Lower lobe of right lung (tissue), 2 donors: Measurements from ENCODE around the gene APOBEC2. TPM values are rescaled to one million over a fixed set of nuclear protein-coding genes. Genes with fewer than 3 reads are reported as not detected.

ENCODE experiments used
- ATAC-seq, 2 donors: fragments of 200-7000 bp; cut with Tn5 transposase; one replicate each; pipeline ENCODE4 v1.9.1; 2020 to 2022; ENCODE audit warnings: mild to moderate bottlenecking in 2 of 2, moderate library complexity in 2 of 2
- DNase-seq: peaks from one replicate; pipeline ENCODE4 v3.0.0-alpha.2; 2020
- H3K27ac ChIP-seq: fragments of 200-600 bp; one replicate; pipeline ENCODE4 v1.8.0; 2022
- H3K27me3 ChIP-seq: fragments of 200-600 bp; one replicate; pipeline ENCODE4 v1.8.0; 2022; ENCODE audit warnings: low read depth
- H3K36me3 ChIP-seq: fragments of 200-600 bp; one replicate; pipeline ENCODE4 v1.8.0; 2022; ENCODE audit warnings: mild to moderate bottlenecking
- H3K4me1 ChIP-seq: fragments of 200-600 bp; one replicate; pipeline ENCODE4 v1.8.0; 2022
- H3K4me3 ChIP-seq: fragments of 200-600 bp; one replicate; pipeline ENCODE4 v1.8.0; 2022; ENCODE audit warnings: mild to moderate bottlenecking
- H3K9me3 ChIP-seq: fragments of 200-600 bp; one replicate; pipeline ENCODE4 v1.8.0; 2022
- intact Hi-C: fragments of 100-400 bp; cut with DNase I; formaldehyde crosslinking; loops from one replicate; pipeline ENCODE4 v1.11.0; 2022
- total RNA-seq: library from RNA; stranded (reverse); fragmentation: NEBNext Ultra II Directional; extraction: Animal tissue kit (Norgen Biotek cat#: 25700); gene quantifications from one replicate; pipeline ENCODE4 v1.2.1, GENCODE V29; 2021
- TF ChIP-seq, protein P1 (sequence below): fragments of 200-600 bp; IDR thresholded peaks from one replicate; pipeline ENCODE4 v1.8.0; 2022; ENCODE audit warnings: antibody characterized with exemption, mild to moderate bottlenecking
- donor health status: DM: no; HTN: yes; CAD: no; lungs with severe emphysema.

Gene APOBEC2
- total RNA-seq, 1 donor from 2014 or later = 0.65 TPM

DNA sequence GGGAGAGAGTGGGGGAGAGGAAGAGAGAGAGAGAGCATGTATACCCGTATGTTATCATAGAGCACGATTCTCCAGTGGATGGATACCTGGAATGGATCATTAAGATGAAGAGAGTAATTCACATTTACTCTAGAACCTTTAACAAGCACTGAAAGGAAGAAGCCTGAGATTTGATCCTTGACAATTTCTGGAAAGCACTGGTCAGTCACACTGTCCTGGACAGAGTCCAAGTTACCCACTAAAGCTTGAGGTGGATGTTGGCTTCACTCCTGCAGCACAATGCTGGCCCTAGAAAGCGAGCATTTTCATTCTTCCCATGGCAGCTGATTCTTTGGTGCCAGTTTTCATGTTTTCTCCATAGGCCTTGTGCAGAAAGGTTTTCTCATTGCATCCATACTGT lies 45.4 kb downstream of the APOBEC2 start:
- Histone ChIP-seq H3K9me3 (no peaks in the 10 kb centered on the region), H3K4me3 (no peak overlapping the region), H3K4me1 (no peaks in the 10 kb centered on the region), H3K27ac (no peak overlapping the region), H3K27me3 (no peaks in the 10 kb centered on the region), H3K36me3 (peaks cover 81% of the 10 kb centered on the region)
- TF ChIP-seq, protein P1, sequence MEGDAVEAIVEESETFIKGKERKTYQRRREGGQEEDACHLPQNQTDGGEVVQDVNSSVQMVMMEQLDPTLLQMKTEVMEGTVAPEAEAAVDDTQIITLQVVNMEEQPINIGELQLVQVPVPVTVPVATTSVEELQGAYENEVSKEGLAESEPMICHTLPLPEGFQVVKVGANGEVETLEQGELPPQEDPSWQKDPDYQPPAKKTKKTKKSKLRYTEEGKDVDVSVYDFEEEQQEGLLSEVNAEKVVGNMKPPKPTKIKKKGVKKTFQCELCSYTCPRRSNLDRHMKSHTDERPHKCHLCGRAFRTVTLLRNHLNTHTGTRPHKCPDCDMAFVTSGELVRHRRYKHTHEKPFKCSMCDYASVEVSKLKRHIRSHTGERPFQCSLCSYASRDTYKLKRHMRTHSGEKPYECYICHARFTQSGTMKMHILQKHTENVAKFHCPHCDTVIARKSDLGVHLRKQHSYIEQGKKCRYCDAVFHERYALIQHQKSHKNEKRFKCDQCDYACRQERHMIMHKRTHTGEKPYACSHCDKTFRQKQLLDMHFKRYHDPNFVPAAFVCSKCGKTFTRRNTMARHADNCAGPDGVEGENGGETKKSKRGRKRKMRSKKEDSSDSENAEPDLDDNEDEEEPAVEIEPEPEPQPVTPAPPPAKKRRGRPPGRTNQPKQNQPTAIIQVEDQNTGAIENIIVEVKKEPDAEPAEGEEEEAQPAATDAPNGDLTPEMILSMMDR = no peak
- intact Hi-C loops = no loop called here
- DNase-seq = no peak
- no peak for ATAC-seq

DNA sequence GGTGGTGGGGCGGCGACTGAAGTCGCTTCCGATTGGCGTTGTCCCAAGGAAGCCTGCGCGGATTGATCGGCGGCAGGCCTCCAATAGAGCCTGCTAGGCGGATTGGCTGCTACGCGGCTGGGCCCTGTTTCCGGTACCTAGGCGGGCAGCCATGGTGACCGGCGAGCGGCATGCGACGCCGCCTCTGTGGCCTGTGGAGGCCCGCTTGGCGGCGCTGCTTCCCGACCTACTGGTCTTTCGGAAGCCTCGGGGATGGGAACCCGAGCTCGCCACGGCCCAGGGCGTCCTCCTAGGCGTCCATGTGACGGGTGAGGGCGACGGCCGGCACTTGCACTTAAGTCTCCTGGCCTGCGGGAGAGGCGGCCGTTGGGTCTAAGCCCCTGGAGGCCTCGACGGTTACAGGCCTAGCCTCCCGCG lies 47.9 kb downstream of the APOBEC2 start:
- ATAC-seq (no peak), DNase-seq (peak; percentile 41)
- Histone ChIP-seq H3K9me3 (no peaks in the 10 kb centered on the region), H3K27me3 (no peaks in the 10 kb centered on the region), H3K36me3 (peaks cover 56% of the 10 kb centered on the region), H3K27ac (no peak overlapping the region), H3K4me3 (no peak overlapping the region), H3K4me1 (no peaks in the 10 kb centered on the region)
- TF ChIP-seq, protein P1 = no peak
- intact Hi-C loops = no loop called here

- no peaks in the 10 kb centered on the region for H3K27me3 ChIP-seq
- TF ChIP-seq, protein P1 = no peak
- no peaks in the 10 kb centered on the region for H3K9me3 ChIP-seq
- H3K36me3 ChIP-seq = peaks cover 26% of the 10 kb centered on the region
- H3K27ac ChIP-seq = no peak overlapping the region
- H3K4me3 ChIP-seq = no peak overlapping the region
- intact Hi-C loops = no loop called here
- no peaks in the 10 kb centered on the region for H3K4me1 ChIP-seq
- DNase-seq (no peak), ATAC-seq (no peak)
Measured at GRCh38 chr6:41103847-41104246, 50.8 kb downstream of the APOBEC2 start.

DNA sequence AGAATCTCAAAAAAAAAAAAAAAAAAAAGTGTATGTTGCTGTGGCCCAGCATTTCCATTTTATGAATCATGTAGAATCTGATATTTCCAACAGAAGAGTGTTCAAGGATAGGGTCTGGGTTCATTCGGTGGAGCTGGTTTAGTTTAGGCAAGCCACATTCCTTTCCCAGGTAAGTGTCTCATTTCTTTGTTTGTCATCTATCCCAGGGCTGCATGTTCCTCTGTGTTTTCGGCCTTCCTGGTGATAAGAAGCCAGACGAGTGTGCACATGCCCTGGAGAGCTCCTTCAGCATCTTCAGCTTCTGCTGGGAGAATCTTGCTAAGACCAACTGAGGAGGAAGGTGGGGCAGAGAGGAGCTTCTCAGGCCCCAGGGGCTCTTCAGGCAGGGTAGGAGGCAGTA lies 58.0 kb downstream of the APOBEC2 start:
- no peak for DNase-seq
- TF ChIP-seq, protein P1 = no peak
- Histone ChIP-seq H3K9me3 (no peaks in the 10 kb centered on the region), H3K4me1 (no peaks in the 10 kb centered on the region), H3K27ac (no peak overlapping the region), H3K4me3 (no peak overlapping the region), H3K36me3 (no peaks in the 10 kb centered on the region), H3K27me3 (no peaks in the 10 kb centered on the region)
- no peak for ATAC-seq
- intact Hi-C loops = no loop called here

Other genes with a start within 250 kb of the APOBEC2 start
- 1.1 TPM for gene UNC5CL, start 14.0 kb upstream of the APOBEC2 start, total RNA-seq
- not detected for gene TSPO2, start 10.7 kb upstream of the APOBEC2 start, total RNA-seq
- 28.7 TPM for gene OARD1, start 19.2 kb downstream of the APOBEC2 start, total RNA-seq
- 21.0 TPM for gene NFYA, start 19.8 kb downstream of the APOBEC2 start, total RNA-seq
- gene TREML1, start 101.1 kb downstream of the APOBEC2 start, total RNA-seq = 2.0 TPM
- gene TREM2, start 109.9 kb downstream of the APOBEC2 start, total RNA-seq = 58.5 TPM
- gene TREML2, start 147.9 kb downstream of the APOBEC2 start, total RNA-seq = 1.4 TPM
- not detected for gene TREML4, start 175.1 kb downstream of the APOBEC2 start, total RNA-seq
- gene TREM1, start 233.5 kb downstream of the APOBEC2 start, total RNA-seq = 160 TPM